Cardiac septum (tissue), 1 donor: Measurements from ENCODE around the gene SLC25A18. TPM values are rescaled to one million over a fixed set of nuclear protein-coding genes. Genes with fewer than 3 reads are reported as not detected.
"Not testable (repeated sequence)": the region's sequence is repeated elsewhere in the genome, so short reads cannot be mapped to it uniquely, and the experiment has no call there.

Source experiments
- DNase-seq: peaks from one replicate; pipeline ENCODE4 v3.0.0-alpha.2; 2020; ENCODE audit warnings: low spot score
- intact Hi-C: fragments of 100-400 bp; cut with DNase I; formaldehyde crosslinking; loops from one replicate; pipeline ENCODE4 v1.14.0; 2022
- total RNA-seq: library from RNA; stranded (reverse); fragmentation: NEBNext Ultra II Directional; extraction: Animal tissue kit (Norgen Biotek cat#: 25700); gene quantifications from one replicate; pipeline ENCODE4 v1.2.1, GENCODE V29; 2021
- donor health status: DM: no; HTN: no; CAD: no.

SLC25A18 gene
- total RNA-seq, 1 donor from 2014 or later, result 0.11 TPM

DNA sequence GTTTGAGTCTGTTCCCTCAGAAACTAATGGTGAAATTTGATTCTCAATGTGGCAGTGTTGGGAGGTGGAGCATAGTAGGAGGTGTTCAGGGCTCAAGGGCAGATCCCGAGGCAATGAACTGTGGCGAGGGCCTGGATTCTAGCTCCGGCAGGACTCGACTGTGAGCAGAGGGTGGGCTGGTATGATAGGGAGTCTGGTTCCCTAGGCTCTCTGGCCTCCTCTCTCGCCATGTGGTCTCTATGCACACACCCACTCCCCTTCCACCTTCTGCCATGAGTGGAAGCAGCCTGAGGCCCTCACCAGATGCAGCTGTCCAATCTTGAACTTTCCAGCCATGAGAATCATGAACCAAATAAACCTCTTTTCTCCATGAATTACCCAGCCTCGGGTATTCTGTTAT lies 32.9 kb downstream of the SLC25A18 start:
- DNase-seq, result no peak
- intact Hi-C loops, result no loop called here

DNA sequence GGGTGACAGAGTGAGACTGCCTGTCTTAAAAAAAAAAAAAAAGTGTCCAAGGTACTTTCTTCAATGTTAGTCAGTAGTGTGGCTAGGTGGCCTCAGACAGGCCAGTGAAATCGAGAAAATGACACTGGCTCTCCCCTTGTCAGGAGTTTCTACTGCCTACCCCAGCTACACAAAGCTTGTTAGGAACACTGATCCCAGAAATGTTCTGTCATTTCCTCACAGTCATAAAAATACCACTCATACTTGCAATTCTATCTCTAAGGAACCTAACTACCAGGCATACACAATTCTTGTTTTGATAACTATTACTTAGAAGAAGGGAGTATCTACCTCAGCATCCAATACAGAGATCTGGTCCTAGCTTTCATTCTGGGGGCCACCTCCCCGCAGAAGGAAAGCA lies 33.9 kb downstream of the SLC25A18 start:
- intact Hi-C loops, result no loop called here
- DNase-seq, result no peak

DNA sequence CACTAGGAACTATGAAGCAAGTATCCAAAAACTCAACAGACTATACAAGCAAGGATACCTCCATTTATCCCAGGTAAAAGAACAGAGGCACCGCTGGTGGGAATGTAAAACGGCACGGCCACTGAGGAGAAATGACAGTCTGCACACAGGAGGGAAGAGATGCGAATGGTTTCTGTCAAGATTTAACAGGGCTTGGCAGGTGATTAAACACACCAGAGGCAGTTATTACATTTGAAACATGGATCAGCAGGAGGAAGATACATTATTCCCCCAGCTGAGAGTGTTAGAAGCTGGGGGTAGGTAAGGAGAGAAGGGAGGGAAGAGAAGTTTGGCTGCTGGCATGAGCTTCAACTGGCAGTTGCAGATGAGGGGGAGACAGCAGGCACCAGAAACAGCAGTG lies 35.0 kb downstream of the SLC25A18 start:
- intact Hi-C loops, result no loop called here
- no peak for DNase-seq

DNA sequence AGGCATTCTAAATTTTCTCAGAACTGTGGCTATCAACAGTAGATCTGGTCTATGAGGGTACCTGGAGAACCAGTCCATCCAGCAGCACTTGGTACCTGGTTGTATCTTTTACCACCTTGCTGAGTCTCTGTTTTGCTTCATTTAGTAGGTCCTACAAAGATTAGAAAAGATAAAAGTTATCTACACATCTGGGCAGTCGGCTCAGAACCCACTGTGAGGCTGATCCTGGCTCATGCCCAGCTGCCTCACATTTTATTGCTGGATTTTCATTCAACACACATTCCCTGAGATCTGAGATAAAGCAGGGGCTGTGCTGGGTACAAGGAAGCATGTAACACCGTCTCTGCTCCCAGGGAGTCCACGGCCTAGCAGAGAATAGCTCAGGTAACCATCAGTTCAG lies 37.7 kb downstream of the SLC25A18 start:
- DNase-seq, result no peak
- intact Hi-C loops, result no loop called here

DNA sequence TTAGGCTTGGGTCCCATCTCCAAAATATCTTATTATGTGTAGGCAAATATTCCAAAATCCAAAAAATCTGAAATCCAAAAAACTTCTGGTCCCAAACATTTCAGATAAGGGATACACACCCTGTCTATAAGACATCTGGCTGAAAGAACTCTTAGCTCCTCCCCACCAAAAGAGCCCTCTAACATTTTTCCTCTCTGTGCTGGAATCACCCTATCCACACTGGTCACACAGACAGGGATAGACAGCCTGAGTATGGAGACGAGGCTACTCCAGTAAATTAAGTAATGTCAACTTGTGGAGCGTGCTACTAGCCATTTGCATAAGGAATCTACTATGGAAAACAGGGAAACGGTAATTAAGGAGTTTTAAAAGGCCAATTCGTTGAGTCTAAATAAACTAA lies 40.4 kb downstream of the SLC25A18 start:
- intact Hi-C loops, result no loop called here
- no peak for DNase-seq

DNA sequence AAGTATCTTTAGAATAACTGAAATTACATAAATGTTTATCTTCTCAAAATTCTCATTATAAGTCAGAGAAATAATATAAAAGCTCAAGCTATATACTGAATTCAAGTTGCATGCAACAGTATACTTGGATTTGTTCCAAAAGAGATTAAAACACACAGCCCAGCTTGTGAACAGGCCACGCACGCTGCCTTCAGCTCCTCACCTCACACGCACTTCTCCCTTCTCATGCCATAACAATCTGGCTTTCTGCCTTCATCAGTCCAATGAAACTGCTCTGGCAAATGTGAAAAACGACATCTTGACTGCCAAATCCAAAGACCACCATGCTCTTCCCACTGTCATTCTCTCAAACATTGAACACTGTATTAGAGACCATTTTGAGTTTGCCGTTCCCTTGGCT lies 43.2 kb downstream of the SLC25A18 start:
- intact Hi-C loops, result no loop called here
- no peak for DNase-seq

DNA sequence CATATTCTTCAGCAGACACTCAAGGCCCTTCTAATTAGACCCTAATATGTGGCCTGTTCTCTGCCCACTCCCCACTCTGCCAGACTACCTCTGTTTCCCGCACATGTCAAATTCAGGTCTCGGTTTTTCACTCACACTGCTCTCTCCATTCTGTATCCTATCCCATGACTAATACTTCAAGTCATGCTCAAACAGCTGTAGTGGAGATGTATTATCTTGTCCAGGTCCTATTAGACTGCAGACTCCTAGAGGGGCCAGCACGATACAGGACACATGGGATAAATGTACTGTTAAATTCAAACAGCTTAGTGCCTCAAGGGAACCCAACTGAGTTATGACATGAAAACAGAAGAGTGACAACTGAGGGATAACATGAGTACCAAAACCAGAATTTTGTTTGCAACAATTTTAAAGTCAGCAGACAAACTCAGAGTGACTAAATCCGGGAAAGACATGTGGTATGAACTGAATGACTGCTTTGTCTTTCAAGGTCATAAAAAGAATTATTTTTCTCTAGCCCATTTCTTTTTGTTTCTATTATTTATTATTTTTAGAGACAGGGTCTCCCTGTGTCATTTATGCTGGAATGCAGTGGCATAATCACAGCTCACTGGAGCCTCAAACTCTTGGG lies 44.7 kb downstream of the SLC25A18 start:
- no peak for DNase-seq
- intact Hi-C loops, result no loop called here

DNA sequence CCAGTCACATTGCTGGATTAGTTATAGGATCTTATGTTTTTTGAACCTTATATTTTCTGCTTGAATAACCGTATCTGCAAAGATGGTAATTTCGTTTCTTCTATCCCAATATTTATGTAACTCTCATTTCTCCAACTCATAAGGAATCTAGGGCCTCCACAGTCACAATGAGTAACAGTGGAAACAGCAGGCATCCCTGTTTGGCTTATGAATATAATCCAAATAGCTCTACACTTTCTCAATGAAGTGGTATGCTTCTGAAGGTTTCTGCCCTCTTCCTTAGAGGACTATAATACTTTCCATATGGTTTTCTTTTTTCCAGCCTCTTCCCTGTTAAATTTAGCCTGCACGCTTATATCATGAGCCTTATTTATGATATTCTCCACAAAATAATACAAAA lies 48.8 kb downstream of the SLC25A18 start:
- intact Hi-C loops, result no loop called here
- DNase-seq, result no peak

DNA sequence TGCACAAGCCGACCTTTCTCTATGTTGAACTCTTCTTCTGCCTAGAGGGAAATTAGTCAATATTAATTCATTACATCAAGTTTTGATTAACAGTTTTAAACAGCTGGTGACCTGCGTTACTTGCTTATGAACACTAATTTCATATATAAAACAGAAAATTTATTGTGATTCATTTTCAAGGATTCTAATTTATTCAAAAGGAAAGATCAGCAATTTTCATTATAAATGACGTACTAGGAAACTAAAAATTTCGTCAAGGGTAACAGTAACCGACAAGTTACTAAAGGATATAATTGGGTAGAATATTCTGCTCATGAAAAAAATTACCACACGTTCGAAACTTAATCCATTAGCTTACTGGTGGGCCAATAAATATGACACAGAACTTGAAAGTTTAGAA lies 50.0 kb downstream of the SLC25A18 start:
- DNase-seq, result no peak
- intact Hi-C loops, result no loop called here

DNA sequence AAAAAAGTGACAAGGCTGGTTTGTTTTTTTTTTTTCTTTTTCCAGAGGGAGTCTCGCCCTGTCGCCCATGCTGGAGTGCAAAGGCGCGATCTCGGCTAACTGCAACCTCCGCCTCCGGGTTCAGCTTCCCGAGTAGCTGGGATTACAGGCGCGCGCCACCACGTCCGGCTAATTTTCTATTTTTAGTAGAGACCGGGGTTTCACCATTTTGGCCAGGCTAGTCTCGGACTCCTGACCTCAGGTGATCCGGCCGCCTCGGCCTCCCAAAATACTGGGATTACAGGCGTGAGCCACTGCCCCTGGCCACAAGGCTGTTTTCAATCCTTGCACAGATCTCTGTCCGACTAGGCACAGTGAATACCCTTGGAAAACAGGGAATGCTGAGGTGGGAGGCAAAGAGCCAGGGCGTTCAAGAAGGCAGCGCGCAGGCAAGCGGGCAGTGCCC lies 64.7 kb downstream of the SLC25A18 start:
- intact Hi-C loops, result loop anchor here (1.0 kb wide), 1 partner anchor 10 kb away; the partner anchor contains the start of gene BCL2L13
- DNase-seq, result no peak

DNA sequence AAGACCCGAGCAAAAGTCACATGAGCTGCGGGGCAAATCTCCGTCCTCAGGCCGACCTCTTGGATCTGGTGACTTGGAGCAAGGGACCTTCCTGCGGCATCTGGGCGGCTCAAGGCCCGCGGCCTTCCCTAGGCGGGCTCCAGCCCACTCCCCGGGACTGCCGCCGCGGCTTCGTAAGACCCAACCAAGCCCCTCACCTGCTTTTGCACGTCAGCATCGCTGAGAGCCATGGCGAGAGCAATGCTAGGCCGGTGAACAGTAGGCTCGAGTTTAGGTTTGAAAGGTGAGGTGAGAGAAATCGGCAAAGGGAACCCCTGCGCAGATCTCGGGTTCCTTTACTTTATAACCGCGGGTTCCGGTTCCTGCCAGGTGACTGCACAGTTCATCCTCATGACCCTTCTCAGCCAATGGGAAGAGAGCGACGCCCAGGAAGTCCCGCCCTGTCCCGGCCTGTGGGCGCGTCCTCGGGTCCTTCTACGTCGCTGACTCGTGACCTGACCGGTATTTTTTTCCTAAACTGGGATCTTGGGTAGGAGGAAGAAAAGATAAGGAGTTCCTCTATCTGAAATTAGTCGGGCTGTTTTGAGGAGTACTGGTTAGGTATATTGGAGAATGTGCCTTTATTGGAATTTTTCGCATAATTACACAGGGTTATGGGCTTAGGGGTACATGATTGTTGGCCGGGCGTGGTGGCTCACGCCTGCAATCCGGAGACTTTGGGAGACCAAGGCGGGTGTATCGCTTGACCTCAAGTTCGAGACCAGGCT lies 65.3 kb downstream of the SLC25A18 start, which contains the start of gene ATP6V1E1:
ATP6V1E1 (minus strand) TSS at position 344 of the 767 bp plus-strand sequence; CDS start at position 230, 114 bp downstream.
- peak; percentile 99 for DNase-seq
- intact Hi-C loops, result loop anchor here (1.0 kb wide), 1 partner anchor 10 kb away; the partner anchor contains the start of gene BCL2L13

DNA sequence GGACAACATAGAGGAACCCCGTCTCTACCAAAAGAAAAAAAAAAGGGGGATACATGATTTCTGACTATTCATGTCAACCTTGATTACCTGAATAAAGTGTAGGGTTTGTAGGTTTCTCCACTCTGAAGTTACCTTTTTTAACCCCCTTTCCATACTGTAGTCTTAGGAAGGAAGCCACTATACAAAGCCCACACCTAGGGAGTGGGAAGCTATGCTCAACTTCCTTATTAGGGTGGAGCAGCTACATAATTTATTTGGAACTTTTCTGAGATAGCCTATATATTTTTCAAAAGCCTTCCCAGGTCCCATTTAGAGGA lies 65.8 kb downstream of the SLC25A18 start:
- DNase-seq, result no peak
- intact Hi-C loops, result no loop called here

DNA sequence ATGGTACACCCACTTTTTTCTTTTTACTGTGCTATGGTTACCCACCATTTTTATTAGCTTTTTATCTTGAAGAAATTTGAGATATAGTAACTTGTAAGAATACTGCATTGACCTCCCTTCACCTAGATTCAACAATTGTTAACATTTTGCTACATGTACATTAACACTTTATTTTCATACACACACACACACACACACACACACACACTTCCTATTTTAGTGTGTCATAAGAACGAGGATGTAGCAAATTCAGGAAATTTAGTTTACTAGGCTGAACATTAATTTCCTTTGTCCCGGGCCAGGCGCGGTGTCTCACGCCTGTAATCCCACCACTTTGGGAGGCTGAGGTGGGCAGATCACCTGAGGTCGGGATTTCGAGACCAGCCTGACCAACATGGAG lies 66.3 kb downstream of the SLC25A18 start:
- DNase-seq, result no peak
- intact Hi-C loops, result no loop called here

DNA sequence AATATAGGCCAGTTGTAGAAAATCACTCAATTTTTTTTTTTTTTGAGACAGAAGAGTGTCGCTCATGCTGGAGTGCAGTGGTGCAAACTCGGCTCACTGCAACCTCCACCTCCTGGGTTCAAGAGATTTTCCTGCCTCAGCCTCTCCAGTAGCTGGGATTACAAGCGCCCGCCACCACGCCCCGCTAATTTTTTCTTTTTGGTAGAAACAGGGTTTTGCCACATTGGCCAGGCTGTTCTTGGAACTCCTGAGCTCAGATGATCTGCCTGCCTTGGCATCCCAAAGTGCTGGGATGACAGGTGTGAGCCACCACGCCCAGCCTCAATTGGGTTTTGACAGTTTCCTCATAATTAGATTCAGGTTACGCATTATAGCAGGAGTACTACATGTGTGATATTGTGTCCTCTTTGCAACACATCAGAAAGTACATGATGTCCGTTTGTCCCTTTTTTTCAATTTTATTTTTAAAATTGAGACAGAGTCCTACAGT lies 67.8 kb downstream of the SLC25A18 start:
- DNase-seq, result no peak
- intact Hi-C loops, result no loop called here

DNA sequence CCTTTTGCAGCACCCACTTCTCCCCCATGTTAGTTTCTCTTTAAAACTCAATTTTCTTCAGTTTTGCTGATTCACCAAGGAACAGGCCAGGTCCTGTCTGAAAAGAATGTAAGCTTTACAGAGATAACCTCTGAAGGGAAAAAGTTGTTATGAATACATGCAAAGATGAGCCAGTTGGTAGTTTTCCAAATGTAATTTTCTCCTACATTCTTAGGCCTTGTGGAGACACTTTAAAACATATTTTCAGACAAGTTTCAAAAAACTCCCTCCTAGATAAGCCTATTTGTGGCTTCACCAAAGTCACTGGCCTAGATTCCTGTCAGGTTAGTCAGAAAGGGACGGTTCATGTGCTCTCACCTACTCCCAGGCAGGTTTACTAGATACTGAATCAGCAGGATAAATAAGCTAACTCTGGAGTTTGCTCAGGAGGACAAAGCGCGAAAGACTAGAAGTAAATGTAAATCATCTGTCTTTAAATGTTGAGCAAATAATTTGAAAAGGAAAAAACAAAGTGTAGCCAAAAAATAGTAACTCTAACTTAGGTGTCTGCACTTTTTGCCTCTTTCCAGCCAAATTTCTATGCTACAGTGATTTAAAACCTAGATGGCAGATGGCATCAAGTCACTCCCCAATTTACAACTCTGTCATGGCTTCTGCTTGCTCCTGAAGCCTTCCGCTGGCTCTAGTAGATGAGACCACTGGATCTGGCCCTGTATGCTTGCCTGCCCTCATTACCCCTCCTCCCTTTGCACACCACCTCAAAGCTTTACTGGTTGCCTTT lies 70.1 kb downstream of the SLC25A18 start:
- intact Hi-C loops, result no loop called here
- no peak for DNase-seq

DNA sequence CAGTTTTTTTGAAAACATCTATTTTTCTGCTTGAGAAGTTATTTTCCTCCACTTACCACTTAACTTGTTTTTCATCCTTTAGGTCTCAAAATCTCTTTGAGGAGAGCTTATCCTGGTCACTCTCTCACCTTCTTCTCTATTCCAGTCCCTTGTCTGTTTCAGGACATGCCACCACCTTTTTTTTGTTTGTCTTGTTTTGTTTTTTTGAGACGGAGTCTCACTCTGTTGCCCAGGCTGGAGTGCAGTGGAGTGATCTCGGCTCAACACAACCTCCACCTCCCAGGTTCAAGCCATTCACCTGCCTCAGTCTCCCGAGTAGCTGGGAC lies 70.7 kb downstream of the SLC25A18 start:
- DNase-seq, result no peak
- intact Hi-C loops, result no loop called here

DNA sequence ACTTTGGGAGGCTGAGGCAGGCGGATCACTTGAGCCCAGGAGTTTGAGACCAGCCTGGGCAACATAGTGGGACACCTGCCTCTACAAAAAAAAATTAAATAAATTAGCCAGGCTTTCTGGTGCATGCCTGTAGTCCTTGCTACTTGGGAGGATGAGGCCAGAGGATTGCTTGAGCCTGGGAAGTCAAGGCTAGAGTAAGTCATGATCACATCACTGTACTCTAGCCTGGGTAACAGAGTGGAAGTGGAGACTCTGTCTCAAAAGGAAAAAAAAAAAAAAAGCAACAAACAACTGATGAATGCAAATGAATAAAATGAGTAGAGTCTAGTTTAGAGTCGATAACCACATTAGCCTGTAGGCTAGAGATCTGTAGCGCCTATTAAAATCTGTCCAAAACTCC lies 71.4 kb downstream of the SLC25A18 start:
- no peak for DNase-seq
- intact Hi-C loops, result no loop called here

DNA sequence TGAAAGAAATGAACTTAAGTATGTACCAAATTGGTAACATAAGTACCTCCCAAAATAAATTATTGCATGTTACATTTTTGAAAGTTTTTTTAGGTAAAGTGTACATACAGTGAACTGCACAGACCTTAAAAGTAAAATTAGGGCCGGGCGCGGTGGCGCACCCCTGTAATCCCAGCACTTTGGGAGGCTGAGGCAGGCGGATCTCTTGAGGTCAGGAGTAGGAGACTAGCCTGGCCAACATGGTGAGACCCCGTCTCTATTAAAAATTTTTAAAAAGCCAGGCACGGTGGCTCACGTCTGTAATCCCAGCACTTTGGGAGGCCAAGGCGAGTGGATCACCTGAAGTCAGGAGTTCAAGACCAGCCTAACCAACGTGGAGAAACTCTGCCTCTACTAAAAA lies 73.6 kb downstream of the SLC25A18 start:
- intact Hi-C loops, DNase-seq: not testable (repeated sequence)

DNA sequence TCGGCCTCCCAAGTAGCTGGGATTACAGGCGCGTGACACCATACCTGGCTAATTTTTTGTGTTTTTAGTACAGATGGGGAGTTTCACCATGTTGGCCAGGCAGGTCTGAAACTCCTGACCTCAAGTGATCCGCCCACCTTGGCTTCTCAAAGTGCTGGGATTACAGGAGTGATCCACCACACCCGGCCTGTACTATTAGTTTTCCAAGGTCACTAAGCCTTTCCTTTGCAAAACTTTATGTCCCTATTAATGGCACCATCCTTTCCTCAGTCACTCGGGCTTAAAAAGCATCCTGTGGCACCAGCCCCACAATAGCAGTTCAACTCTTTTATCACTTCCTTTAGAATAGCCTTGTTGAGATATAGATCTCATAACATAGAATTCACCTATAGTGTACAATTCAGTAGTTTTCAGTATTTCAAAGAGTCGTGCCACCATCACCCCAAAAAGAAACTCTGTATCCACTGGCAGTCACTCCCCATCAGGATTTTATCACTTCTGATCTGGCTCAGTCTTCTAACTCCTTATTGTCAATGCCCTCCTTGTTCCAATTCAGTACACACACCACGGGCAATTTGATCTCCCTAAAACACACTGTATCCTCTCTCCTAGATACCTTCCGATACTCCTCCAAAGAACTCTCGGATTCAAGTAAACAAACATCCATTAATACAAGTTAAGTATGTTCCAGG lies 74.3 kb downstream of the SLC25A18 start:
- intact Hi-C loops, result loop anchor here (1.0 to 2.0 kb wide), 2 partner anchors 9 to 75 kb away; partner anchors contain the start of genes ATP6V1E1 and SLC25A18
- DNase-seq, result no peak

DNA sequence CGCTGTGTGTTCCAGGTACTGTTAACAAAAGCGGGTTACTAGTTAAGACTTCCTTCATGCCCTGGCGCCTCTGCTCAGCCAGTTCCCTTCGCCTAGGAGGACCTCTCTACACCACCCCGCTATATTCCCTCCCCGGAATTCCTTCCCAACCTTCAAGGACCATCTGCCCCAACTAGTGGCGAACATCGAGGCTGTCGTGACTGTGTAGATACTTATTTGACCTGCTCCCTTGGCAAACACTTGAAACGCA lies 74.8 kb downstream of the SLC25A18 start:
- intact Hi-C loops, result loop anchor here (1.0 to 2.0 kb wide), 2 partner anchors 10 to 75 kb away; partner anchors contain the start of genes ATP6V1E1 and SLC25A18
- DNase-seq, result no peak
